ENCODE data around the gene C2orf76. TPM values are rescaled to one million over a fixed set of nuclear protein-coding genes. Genes with fewer than 3 reads are reported as not detected.

The C2orf76 gene
- total and polyA plus RNA-seq, 2 experiments from 2014 or later: 5.8 to 21.6 TPM

- TF ChIP-seq, protein P1, sequence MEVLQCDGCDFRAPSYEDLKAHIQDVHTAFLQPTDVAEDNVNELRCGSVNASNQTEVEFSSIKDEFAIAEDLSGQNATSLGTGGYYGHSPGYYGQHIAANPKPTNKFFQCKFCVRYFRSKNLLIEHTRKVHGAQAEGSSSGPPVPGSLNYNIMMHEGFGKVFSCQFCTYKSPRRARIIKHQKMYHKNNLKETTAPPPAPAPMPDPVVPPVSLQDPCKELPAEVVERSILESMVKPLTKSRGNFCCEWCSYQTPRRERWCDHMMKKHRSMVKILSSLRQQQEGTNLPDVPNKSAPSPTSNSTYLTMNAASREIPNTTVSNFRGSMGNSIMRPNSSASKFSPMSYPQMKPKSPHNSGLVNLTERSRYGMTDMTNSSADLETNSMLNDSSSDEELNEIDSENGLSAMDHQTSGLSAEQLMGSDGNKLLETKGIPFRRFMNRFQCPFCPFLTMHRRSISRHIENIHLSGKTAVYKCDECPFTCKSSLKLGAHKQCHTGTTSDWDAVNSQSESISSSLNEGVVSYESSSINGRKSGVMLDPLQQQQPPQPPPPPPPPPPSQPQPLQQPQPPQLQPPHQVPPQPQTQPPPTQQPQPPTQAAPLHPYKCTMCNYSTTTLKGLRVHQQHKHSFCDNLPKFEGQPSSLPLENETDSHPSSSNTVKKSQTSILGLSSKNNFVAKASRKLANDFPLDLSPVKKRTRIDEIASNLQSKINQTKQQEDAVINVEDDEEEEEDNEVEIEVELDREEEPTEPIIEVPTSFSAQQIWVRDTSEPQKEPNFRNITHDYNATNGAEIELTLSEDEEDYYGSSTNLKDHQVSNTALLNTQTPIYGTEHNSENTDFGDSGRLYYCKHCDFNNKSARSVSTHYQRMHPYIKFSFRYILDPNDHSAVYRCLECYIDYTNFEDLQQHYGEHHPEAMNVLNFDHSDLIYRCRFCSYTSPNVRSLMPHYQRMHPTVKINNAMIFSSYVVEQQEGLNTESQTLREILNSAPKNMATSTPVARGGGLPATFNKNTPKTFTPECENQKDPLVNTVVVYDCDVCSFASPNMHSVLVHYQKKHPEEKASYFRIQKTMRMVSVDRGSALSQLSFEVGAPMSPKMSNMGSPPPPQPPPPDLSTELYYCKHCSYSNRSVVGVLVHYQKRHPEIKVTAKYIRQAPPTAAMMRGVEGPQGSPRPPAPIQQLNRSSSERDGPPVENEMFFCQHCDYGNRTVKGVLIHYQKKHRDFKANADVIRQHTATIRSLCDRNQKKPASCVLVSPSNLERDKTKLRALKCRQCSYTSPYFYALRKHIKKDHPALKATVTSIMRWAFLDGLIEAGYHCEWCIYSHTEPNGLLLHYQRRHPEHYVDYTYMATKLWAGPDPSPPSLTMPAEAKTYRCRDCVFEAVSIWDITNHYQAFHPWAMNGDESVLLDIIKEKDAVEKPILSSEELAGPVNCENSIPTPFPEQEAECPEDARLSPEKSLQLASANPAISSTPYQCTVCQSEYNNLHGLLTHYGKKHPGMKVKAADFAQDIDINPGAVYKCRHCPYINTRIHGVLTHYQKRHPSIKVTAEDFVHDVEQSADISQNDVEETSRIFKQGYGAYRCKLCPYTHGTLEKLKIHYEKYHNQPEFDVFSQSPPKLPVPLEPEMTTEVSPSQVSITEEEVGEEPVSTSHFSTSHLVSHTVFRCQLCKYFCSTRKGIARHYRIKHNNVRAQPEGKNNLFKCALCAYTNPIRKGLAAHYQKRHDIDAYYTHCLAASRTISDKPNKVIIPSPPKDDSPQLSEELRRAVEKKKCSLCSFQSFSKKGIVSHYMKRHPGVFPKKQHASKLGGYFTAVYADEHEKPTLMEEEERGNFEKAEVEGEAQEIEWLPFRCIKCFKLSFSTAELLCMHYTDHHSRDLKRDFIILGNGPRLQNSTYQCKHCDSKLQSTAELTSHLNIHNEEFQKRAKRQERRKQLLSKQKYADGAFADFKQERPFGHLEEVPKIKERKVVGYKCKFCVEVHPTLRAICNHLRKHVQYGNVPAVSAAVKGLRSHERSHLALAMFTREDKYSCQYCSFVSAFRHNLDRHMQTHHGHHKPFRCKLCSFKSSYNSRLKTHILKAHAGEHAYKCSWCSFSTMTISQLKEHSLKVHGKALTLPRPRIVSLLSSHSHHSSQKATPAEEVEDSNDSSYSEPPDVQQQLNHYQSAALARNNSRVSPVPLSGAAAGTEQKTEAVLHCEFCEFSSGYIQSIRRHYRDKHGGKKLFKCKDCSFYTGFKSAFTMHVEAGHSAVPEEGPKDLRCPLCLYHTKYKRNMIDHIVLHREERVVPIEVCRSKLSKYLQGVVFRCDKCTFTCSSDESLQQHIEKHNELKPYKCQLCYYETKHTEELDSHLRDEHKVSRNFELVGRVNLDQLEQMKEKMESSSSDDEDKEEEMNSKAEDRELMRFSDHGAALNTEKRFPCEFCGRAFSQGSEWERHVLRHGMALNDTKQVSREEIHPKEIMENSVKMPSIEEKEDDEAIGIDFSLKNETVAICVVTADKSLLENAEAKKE (CRISPR knock-in tag; IDR thresholded peaks at IDR 0.05): no peak
- no peak for TF ChIP-seq EZH2 (IDR thresholded peaks at IDR 0.05; ENCODE audit: low read depth, unreplicated experiment)
- TF ChIP-seq ZNF114 (CRISPR knock-in tag; IDR thresholded peaks at IDR 0.05): no peak
- no peak for TF ChIP-seq POLR2AphosphoS5 (IDR thresholded peaks at IDR 0.05; ENCODE audit: low read depth)
- TF ChIP-seq NANOG (IDR thresholded peaks at IDR 0.05; ENCODE audit: borderline replicate concordance): no peak
- TF ChIP-seq EZH2phosphoT487 (IDR thresholded peaks at IDR 0.05; ENCODE audit: unreplicated experiment): no peak
- TF ChIP-seq CREB1 (CRISPR knock-in tag; IDR thresholded peaks at IDR 0.05; ENCODE audit: low read depth): no peak
These were observed 82.7 kb downstream of the C2orf76 start (continued) for GRCh38 chr2:119283873-119284331.

- H3K4me1 Mint-ChIP-seq: no peaks in the 10 kb centered on the region; the same call in 2 of the 3 replicates
- Histone ChIP-seq H3K4me1 (ENCODE audit: insufficient read depth) (no peaks in the 10 kb centered on the region), H4K20me1 (replicated peaks; ENCODE audit: insufficient read depth) (no peaks in the 10 kb centered on the region), H3K27ac (ENCODE audit: low read depth) (no peak overlapping the region), H3K9me2 (ENCODE audit: insufficient read depth) (no peaks in the 10 kb centered on the region), H2AFZ (no peak overlapping the region), H3K36me3 (ENCODE audit: insufficient read depth) (no peaks in the 10 kb centered on the region), H3K4me3 (no peak overlapping the region), H3K4me2 (no peak overlapping the region), H3K79me2 (replicated peaks; ENCODE audit: insufficient read depth) (no peaks in the 10 kb centered on the region), H3F3A (replicated peaks; ENCODE audit: low read depth) (no peaks in the 10 kb centered on the region), H3K27me3 (ENCODE audit: insufficient read depth) (no peaks in the 10 kb centered on the region)
- H3K36me3 Mint-ChIP-seq (ENCODE audit: low read depth): no peaks in the 10 kb centered on the region
- H3K27ac Mint-ChIP-seq: no peak overlapping the region
- ATAC-seq (no peak), DNase-seq (ENCODE audit: low spot score) (no peak)
- no peaks in the 10 kb centered on the region for H3K9me3 Mint-ChIP-seq
- H3K27me3 Mint-ChIP-seq (ENCODE audit: insufficient read depth, low read depth, poor library complexity): peaks cover 8% of the 10 kb centered on the region
- H3K4me3 Mint-ChIP-seq: no peak overlapping the region
- TF ChIP-seq JUNB (IDR thresholded peaks at IDR 0.05; ENCODE audit: unreplicated experiment) (no peak), ZNF114 (CRISPR knock-in tag; IDR thresholded peaks at IDR 0.05) (no peak), EZH2phosphoT487 (IDR thresholded peaks at IDR 0.05; ENCODE audit: unreplicated experiment) (no peak)
- TF ChIP-seq, protein P2, sequence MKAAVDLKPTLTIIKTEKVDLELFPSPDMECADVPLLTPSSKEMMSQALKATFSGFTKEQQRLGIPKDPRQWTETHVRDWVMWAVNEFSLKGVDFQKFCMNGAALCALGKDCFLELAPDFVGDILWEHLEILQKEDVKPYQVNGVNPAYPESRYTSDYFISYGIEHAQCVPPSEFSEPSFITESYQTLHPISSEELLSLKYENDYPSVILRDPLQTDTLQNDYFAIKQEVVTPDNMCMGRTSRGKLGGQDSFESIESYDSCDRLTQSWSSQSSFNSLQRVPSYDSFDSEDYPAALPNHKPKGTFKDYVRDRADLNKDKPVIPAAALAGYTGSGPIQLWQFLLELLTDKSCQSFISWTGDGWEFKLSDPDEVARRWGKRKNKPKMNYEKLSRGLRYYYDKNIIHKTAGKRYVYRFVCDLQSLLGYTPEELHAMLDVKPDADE (IDR thresholded peaks at IDR 0.05): no peak
- TF ChIP-seq, protein P1 (CRISPR knock-in tag; IDR thresholded peaks at IDR 0.05): no peak
These were observed 83.6 kb downstream of the C2orf76 start for GRCh38 chr2:119282996-119283511.

All from GM23338 (cell line).